KG1 (cell line): ENCODE measurements around the gene NCAPD2.
"Not testable (repeated sequence)": the region's sequence is repeated elsewhere in the genome, so short reads cannot be mapped to it uniquely, and the experiment has no call there.

Experiments used
- DNase-seq: peaks from one replicate; lab custom pipeline; 2025; lab: John Stamatoyannopoulos, UW

The NCAPD2 gene

DNA sequence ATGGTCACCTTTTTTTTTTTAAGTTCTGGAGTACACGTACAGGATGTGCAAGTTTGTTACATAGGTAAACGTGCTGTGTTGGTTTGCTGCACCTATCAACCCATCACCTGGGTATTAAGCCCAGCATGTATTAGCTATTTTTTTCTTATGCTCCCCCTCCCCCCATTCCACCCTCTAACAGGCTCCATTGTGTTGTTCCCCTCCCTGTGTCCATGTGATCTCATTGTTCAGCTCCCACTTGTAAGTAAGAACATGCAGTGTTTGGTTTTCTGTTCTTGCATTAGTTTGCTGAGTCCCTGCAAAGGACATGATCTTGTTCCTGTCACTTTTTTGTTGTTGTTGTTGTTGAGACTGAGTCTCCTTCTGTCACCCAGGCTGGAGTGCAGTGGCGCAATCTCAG is 3.4 kb downstream of the NCAPD2 start:
- not testable (repeated sequence) for DNase-seq

DNA sequence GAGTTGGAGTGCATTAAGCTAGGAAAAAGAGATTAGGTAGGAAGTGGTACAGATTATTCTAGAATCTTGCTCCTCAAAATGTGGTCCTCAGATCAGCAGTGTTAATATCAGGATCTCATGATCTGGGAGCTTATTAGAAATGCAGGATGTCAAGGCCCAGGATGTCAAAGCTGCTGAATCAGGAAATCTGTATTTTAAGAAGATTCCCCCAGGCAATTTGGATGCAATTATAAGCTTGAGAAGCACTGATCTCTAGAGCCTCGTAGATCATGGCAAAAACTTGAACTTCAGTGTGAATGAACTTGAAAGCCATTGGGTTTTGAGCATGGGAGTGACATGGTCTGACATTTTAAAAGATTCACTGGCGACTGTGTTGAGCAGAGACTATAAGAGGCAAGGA is 6.6 kb downstream of the NCAPD2 start:
- no peak for DNase-seq

DNA sequence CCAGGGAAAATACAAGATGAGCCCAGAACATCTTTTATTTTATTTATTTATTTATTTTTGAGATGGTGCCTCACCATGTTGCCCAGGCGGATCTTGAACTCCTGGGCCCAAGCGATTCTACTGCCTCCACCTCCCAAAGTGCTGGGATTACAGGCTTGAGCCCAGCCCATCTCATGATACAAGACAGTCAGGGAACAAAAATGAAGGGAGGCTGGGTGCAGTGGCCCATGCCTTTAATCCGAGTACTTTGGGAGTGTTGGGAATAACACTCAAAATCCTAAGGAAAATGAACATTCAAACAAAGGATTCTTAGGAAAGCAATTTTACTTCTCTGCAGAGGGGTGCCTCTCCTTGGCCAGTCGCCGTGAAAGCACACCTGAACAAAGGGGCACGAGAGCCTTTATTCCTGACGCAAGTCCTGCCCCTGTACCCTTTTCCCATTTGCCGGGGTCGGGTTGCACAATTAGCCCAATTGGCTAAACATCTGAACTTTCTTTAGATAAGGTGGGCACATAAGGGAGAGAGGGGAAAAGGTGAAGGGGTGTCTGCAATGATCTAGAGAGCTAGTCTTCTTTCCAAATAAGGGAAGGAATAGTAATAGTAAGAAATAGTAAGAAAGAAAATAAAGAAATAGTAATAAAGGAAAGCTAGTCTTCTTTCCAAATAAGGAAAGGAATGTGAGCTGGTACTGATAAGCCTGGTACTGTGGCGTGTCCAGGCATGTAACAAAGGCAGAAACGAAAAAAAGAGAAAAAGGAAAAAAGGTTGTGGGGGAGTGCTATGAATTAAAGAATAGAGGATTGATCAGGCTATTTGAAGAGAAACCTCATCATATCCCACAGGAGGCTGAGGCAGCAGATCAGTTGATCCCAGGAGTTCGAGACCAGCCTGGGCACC is 13.4 kb downstream of the NCAPD2 start:
- DNase-seq = no peak

DNA sequence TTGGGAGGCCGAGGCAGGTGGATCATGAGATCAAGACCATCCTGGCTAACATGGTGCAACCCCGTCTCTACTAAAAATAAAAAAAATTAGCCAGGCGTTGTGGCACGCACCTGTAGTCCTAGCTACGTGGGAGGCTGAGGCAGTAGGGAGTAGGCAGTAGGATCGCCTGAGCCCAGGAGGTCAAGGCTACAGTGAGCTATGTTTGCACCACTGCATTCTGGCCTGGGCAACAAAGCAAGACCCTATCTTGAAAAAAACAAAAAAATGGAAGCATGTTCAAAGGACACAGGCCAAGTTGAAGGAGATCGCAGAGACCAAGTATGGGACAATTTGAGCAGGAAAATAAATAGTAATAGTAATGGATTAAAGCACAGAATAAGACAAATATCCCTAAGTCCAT is 14.2 kb downstream of the NCAPD2 start:
- no peak for DNase-seq

DNA sequence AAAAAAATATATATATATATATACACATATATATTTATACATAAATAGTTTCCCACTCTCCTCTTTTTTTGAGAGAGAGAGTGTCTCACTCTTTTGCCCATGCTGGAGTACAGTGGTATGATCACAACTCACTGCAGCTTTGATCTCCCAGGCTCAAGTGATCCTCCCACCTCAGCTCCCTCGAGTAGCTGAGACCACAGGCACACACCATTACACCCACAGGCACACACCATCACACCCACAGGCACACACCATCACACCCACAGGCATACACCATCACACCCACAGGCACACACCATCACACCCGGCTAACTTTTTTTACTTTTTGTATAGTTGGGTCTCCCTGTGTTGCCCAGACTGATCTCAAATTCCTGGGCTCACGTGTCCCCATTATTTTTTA is 26.3 kb downstream of the NCAPD2 start:
- no peak for DNase-seq

DNA sequence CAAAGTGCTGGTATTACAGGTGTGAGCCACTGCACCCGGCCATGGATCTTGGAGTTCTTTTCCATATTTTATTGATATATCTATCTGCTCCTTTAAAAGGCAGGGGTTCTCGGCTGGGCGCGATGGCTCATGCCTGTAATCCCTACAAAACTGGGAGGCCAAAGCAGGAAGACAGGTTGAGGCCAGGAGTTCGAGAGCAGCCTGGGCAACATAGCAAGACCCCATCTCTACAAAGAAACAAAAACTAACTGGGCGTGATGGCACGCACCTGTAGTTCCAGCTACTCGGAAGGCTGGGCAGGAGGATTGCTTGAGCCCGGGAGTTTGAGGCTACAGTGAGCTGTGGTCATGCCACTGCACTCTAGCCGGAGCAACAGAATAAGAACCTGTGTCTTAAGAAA is 28.3 kb downstream of the NCAPD2 start:
- no peak for DNase-seq

DNA sequence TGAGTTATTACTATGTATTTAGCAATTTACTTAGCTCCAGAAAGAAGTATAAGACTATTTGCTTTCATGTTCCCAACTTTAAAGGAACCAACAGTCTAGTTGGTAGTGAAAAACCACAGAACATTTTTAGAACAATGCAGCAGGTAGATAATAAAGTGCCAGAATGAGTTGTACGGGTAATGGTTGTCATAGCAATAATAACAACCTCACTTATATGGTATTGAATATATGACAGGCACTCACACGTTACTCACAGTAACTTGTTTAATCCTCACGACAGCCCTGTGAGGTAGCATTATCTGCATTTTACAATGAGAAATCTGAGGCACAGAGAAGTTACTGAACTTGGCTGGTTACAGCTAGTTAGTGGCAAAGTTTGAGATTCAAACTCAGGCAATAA is 29.8 kb downstream of the NCAPD2 start:
- no peak for DNase-seq

DNA sequence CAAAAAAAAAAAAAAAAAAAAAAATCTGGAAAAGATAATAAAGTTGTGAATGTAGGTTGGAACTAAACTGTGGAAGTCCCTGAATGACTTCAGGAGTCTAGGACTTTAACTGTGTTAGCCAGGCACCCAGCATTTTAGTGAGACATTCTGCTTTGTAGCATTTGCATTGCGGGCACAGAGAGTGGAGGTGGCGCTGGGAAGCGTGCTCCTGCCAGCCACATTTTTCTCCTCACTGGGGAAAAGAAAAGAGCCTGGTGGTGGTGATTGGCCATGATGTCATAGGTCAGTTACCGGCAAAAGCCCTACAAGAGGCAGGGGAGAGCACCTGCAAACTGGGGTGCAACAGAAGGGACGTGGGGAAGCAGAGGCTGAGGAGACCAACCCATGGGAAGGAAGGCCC is 30.7 kb downstream of the NCAPD2 start:
- DNase-seq = no peak

DNA sequence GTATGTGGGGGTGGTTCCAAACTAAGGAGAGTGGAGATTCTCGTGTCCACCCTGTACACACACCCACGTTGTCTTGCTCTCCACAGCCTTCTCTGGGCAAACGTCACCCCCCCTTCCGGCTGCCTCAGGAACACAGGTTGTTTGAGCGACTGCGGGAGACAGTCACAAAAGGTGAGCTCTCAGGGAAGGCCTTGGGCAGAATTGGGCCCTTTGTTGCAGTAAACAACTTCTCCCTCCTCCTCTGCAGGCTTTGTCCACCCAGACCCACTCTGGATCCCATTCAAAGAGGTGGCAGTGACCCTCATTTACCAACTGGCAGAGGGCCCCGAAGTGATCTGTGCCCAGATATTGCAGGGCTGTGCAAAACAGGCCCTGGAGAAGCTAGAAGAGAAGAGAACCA is 32.3 kb downstream of the NCAPD2 start:
- DNase-seq = no peak

DNA sequence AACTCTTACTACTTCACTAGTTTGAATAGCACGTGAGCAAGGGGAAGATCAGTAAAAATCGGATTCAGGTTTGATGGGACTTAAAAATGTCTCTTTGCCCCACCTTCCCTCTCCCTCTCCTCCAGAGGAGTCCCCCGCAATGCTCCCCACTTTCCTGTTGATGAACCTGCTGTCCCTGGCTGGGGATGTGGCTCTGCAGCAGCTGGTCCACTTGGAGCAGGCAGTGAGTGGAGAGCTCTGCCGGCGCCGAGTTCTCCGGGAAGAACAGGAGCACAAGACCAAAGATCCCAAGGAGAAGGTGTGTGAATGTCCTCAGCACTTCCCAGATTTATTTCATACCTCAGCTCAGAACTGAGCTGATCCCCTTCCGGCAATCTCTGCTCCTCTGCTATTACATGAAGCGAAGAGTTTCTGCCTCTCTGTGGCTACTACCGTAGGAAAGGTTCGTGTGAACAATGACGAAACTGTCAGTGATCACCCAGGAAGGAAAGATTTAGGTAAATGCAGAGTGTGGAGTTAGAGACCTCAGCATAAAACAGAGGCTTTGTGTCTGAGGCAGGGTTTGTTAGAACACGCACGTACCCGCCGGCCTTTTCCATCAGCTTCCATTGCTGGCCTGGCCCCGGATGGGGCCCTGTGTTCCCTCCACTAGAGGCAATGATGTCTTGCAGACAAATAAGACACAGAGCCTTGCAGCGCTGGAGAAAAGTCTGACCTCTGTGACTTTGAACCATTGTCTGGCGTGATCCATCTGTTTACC is 33.0 kb downstream of the NCAPD2 start:
- DNase-seq = no peak

DNA sequence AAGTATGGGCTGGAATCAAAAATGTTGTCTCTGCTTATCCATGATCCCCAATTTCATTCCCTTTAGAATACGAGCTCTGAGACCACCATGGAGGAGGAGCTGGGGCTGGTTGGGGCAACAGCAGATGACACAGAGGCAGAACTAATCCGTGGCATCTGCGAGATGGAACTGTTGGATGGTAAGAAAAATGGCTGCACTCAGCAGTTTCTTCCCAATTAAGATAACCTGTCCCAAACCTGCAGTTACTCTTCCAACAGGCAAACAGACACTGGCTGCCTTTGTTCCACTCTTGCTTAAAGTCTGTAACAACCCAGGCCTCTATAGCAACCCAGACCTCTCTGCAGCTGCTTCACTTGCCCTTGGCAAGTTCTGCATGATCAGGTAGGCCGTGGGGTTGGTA is 33.8 kb downstream of the NCAPD2 start:
- DNase-seq = no peak

DNA sequence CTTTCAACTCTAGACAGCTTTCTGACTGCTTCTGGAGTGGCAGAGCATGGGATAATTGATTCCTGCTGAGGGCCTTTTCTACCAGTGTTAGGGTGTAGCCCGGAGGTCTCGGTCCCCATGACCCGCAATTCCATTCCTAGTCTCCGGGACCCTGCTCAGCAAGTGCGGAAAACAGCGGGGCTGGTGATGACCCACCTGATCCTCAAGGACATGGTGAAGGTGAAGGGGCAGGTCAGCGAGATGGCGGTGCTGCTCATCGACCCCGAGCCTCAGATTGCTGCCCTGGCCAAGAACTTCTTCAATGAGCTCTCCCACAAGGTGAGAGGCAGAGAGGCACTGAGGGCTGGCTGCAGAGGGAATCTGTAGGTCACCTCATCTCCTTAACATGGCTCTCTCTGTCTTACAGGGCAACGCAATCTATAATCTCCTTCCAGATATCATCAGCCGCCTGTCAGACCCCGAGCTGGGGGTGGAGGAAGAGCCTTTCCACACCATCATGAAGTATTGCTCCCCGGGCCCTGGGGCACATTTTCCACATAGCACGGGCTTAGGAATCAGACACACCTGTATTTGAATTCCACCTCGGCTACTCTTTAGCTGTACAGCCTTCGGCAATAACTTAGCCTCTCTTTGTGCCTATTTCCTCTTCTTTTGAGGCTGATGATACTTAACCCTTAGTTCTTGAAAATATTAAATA is 34.8 kb downstream of the NCAPD2 start:
- no peak for DNase-seq

DNA sequence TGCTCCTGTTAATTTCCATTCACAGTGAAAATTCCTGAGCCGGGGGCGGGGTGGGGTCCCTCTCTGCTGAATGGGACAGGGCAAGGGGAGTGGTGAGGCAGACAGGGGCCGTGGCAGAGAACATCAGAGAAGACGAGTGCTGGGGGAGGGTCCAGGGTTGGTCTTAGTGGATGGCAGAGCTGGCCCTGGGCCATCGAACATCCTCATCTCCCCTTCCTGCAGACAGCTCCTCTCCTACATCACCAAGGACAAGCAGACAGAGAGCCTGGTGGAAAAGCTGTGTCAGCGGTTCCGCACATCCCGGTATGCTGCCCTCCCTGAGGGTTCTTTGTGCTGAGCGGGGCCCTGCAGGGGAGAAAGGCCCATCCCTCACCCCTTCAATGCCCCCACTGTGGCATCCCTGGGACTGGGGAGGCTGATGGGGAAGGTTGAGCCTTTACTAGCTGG is 35.4 kb downstream of the NCAPD2 start:
- DNase-seq = no peak

DNA sequence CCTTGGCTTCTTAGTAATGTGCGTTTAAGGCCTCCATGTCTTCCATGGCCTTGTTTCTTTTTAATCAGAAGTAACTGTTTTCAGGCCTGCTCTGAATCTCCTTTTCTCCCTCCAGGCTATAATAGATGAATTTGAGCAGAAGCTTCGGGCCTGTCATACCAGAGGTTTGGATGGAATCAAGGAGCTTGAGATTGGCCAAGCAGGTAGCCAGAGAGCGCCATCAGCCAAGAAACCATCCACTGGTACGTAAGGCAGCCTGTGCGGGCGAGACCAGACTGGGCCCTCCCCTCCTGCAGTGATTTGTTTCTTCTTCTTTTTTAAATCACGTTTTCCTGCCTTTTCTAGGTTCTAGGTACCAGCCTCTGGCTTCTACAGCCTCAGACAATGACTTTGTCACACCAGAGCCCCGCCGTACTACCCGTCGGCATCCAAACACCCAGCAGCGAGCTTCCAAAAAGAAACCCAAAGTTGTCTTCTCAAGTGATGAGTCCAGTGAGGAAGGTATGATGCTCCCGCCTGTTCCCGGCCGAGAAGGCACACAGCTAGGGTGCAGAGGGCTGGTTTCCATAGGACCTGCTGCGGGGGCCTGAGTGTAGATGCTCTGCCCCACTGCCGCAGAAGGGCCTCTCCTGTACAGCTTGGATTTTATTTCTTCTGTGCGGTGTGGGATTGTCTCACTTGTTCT is 36.8 kb downstream of the NCAPD2 start:
- DNase-seq = no peak

DNA sequence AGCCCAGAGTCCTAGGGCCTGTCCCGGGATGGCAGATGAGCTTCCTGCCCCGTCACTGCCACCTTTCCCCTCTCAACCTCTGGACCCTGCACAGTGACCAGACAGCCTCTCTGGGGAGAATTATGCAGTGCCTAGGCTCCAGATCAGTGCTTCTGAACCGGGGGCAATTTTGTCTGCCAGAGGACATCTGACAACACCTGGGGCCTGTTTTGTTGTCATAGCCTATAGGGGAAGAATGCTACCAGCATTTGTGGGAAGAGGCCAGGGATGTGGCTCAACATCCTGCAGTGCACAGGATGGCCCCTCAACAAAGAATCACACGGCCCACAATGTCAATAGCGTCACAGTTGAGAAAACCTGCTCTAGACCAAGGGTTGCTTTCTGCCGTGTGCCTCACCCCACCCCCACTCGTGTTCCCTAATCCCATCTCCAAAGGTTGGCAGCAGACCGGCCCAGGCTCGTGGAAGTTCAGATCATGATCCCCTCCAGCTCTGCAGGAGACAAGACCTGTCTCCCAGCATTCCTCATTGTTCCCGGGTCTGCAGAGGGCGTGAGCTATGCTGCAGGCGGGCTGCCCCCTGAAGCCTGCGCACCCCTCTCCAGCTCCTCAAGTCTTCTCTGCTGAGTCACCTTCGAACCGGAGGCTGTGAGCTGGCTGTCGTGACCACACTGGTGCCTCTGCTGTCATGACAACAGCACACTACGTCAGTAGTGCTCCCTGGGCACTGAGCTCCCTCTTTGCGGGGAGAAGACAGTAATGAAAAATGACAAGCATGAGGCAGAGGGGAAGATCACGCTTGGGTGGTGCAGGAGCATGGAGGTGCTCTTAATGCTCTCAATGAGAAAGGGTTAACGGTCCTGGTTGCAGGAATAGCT is 38.4 kb downstream of the NCAPD2 start:
- DNase-seq = peak; percentile 73

DNA sequence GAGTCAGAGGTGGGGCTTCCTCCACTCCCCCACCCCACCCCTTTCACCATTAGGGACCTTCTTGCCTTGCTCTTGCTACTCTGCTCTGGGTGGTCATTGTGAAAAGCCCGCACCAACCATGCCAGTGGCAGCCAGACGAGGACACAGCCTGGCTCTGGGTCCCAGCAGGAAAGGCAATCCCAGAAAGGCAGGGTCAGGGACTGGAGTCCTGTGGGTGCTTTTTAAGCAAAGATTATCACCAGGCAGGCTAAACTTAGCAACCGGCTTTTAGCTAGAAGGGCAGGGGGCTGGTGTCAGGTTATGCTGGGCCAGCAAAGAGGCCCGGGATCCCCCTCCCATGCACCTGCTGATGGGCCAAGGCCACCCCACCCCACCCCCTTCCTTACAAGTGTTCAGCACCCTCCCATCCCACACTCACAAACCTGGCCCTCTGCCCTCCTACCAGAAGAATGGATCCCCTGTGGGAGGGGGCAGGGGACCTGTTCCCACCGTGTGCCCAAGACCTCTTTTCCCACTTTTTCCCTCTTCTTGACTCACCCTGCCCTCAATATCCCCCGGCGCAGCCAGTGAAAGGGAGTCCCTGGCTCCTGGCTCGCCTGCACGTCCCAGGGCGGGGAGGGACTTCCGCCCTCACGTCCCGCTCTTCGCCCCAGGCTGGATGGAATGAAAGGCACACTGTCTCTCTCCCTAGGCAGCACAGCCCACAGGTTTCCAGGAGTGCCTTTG is 39.2 kb downstream of the NCAPD2 start:
- peak; percentile 54 for DNase-seq

DNA sequence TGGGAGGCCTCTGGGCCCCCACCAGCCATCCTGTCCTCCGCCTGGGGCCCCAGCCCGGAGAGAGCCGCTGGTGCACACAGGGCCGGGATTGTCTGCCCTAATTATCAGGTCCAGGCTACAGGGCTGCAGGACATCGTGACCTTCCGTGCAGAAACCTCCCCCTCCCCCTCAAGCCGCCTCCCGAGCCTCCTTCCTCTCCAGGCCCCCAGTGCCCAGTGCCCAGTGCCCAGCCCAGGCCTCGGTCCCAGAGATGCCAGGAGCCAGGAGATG is 39.7 kb downstream of the NCAPD2 start:
- DNase-seq = peak; percentile 80

DNA sequence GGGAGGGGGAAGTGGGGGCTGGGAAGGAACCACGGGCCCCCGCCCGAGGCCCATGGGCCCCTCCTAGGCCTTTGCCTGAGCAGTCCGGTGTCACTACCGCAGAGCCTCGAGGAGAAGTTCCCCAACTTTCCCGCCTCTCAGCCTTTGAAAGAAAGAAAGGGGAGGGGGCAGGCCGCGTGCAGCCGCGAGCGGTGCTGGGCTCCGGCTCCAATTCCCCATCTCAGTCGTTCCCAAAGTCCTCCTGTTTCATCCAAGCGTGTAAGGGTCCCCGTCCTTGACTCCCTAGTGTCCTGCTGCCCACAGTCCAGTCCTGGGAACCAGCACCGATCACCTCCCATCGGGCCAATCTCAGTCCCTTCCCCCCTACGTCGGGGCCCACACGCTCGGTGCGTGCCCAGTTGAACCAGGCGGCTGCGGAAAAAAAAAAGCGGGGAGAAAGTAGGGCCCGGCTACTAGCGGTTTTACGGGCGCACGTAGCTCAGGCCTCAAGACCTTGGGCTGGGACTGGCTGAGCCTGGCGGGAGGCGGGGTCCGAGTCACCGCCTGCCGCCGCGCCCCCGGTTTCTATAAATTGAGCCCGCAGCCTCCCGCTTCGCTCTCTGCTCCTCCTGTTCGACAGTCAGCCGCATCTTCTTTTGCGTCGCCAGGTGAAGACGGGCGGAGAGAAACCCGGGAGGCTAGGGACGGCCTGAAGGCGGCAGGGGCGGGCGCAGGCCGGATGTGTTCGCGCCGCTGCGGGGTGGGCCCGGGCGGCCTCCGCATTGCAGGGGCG is 40.2 kb downstream of the NCAPD2 start, which contains the start of gene GAPDH:
GAPDH (plus strand) TSS at position 595 of the 772 bp plus-strand sequence. CDS start 316 bp downstream, outside the sequence.
- peak; percentile 90 for DNase-seq

DNA sequence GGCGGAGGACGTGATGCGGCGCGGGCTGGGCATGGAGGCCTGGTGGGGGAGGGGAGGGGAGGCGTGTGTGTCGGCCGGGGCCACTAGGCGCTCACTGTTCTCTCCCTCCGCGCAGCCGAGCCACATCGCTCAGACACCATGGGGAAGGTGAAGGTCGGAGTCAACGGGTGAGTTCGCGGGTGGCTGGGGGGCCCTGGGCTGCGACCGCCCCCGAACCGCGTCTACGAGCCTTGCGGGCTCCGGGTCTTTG is 40.7 kb downstream of the NCAPD2 start:
- DNase-seq = no peak
